ENCODE measurements around the gene TOLLIP.
"Not testable (repeated sequence)": the region's sequence is repeated elsewhere in the genome, so short reads cannot be mapped to it uniquely, and the experiment has no call there.

The TOLLIP gene

GRCh38 chr11:1280116-1281035 is 29.1 kb downstream of the TOLLIP start:
- no peak for DNase-seq

- DNase-seq, result no peak
These were observed 29.8 kb downstream of the TOLLIP start for GRCh38 chr11:1279674-1280055.

- DNase-seq, result no peak
These were observed 30.4 kb downstream of the TOLLIP start for GRCh38 chr11:1278766-1279673.

GRCh38 chr11:1277936-1278512 is 31.4 kb downstream of the TOLLIP start:
- DNase-seq, result no peak

GRCh38 chr11:1276866-1277615 is 32.4 kb downstream of the TOLLIP start:
- DNase-seq, result no peak

GRCh38 chr11:1276041-1276790 is 33.2 kb downstream of the TOLLIP start:
- no peak for DNase-seq

GRCh38 chr11:1275021-1275420 is 34.4 kb downstream of the TOLLIP start:
- DNase-seq, result no peak

GRCh38 chr11:1274501-1274900 is 34.9 kb downstream of the TOLLIP start:
- DNase-seq, result no peak

- no peak for DNase-seq
These were observed 36.9 kb downstream of the TOLLIP start for GRCh38 chr11:1272531-1272930.

- no peak for DNase-seq
These were observed 37.5 kb downstream of the TOLLIP start for GRCh38 chr11:1271927-1272326.

- no peak for DNase-seq
These were observed 38.0 kb downstream of the TOLLIP start for GRCh38 chr11:1271406-1271805.

- DNase-seq, result no peak
These were observed 38.4 kb downstream of the TOLLIP start for GRCh38 chr11:1271002-1271401.

GRCh38 chr11:1270476-1270875 is 39.0 kb downstream of the TOLLIP start:
- DNase-seq, result no peak

- no peak for DNase-seq
These were observed 39.5 kb downstream of the TOLLIP start for GRCh38 chr11:1269957-1270356.

- DNase-seq, result no peak
These were observed 41.9 kb downstream of the TOLLIP start for GRCh38 chr11:1267441-1268100.

GRCh38 chr11:1266976-1267375 is 42.5 kb downstream of the TOLLIP start:
- DNase-seq, result not testable (repeated sequence)

- DNase-seq, result not testable (repeated sequence)
These were observed 44.0 kb downstream of the TOLLIP start for GRCh38 chr11:1265480-1265879.

- peak; percentile 13 for DNase-seq
These were observed 45.0 kb downstream of the TOLLIP start for GRCh38 chr11:1264444-1264843.

- DNase-seq, result no peak
These were observed 46.4 kb downstream of the TOLLIP start for GRCh38 chr11:1263010-1263409.

- peak; percentile 39 for DNase-seq
These were observed 47.0 kb downstream of the TOLLIP start for GRCh38 chr11:1262172-1263006.

All from GF-D8 (cell line).